HG02870 (cell line): ENCODE results near the gene RAB37.
A peak's percentile ranks its signal among the peaks of the same experiment; 100 is the strongest.

Experiments
- ATAC-seq: cut with Tn5 transposase; IDR thresholded peaks from one replicate; pipeline ENCODE4 v1.9.1; 2021; ENCODE audit warnings: mild to moderate bottlenecking, moderate library complexity; ENCODE audit not compliant: unreplicated experiment

The RAB37 gene

DNA sequence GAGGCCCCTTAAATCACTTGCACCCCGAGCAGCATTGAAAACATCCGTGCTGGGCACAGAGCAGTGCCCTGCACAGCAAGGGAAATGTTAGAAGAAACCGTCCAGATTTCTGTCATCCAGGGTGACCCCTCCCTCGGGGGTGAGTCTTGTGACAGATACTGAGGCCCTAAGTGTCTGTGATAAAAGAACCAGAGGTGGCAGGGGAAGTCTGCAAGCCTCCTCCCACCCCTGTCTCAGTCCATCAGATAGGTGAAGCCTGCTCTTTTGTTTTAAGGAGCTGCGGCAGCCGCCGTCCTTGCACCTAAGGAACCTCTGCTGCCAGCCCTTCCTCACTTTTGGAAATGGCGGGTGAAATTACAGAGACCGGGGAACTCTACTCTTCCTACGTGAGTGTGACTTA is 39.9 kb downstream of the RAB37 start:
- ATAC-seq: no peak

DNA sequence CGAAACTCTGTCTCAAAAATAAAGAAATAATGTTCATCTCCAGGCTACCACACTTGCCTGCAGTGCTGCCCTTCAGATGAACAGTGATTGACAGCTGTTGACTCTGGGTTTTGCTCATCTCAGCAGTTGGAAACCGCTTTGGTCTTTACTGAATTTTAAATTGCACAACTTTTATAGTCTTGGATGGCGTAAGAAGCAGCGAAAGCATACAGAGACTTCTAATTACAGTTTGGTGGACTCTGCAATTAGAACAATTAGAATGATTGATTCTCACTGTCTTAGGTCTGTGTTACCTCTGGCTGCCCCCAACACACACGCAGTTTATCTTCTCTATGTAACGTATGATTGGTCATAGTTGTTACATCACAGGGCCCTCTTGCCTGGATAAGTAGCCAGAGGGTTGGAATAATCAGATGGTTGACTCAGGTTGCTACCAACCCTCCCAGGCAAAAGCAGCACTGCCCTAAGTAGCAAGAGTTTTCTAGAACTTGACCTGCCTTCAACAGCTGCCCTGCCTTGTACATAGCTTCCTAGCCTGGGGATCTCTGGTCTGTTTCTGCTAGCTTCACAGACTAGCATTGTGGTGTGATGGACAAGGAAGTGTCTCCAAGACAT is 41.0 kb downstream of the RAB37 start:
- no peak for ATAC-seq

DNA sequence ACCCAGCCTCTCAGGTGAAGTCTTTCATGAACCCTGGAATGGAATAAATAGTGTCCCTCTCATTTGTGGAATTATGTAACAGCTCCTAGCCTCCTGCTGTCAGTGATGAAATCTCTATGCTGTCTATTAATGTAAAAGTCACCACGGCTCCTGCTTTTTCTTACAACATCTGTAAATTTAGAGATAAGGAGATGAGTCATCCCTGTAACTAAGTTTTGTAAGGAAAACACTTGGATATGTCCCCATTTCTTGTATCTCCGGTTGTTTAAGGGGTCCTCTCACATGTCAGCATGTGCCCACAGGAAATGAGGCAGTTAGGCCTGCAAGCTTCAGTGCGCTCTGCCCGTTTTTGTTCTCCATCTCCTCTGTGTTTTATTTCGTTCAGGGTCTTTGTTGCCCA is 41.9 kb downstream of the RAB37 start:
- ATAC-seq: no peak

DNA sequence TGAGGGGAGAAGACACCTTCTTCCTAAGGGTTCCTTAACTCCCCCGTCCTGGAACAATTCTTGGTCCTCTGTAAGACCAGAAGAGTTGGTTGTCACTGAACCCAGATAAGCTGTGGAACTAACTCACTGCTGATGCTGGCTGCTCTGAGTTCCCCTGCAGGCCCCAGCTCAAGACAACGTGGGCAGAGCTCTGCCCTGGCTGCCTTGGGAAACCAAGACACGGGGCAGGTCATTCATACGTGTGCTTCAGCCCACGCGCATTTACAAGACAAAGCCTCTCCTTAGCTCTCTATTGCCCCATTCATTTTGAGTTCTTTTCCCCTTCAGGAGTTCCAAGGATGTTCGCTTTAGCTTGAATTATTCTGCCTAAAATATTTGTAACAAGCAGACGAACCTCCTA is 42.4 kb downstream of the RAB37 start:
- ATAC-seq: no peak

DNA sequence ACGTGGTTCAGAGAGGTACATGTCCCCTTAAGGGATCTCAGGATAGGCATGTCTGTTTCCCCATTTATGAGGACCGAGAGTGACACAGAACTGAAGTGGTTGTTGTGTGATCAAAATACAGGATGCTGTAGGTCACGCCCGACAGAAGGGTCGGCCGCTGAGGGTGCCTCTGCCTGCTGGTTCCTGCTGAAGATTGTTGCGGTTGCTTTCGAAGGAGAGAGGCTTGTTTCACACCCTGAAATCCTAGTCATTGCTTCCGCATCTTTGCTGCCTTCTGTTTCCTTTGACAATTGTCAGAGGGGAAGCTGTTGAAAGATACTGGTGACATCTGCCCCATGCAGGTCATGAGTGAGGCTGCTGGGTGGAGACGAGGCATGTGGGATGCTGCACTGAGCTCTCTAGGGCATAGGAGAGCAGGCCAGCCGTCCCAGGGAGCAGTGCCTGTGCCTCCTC is 42.9 kb downstream of the RAB37 start:
- ATAC-seq: peak; percentile 65

DNA sequence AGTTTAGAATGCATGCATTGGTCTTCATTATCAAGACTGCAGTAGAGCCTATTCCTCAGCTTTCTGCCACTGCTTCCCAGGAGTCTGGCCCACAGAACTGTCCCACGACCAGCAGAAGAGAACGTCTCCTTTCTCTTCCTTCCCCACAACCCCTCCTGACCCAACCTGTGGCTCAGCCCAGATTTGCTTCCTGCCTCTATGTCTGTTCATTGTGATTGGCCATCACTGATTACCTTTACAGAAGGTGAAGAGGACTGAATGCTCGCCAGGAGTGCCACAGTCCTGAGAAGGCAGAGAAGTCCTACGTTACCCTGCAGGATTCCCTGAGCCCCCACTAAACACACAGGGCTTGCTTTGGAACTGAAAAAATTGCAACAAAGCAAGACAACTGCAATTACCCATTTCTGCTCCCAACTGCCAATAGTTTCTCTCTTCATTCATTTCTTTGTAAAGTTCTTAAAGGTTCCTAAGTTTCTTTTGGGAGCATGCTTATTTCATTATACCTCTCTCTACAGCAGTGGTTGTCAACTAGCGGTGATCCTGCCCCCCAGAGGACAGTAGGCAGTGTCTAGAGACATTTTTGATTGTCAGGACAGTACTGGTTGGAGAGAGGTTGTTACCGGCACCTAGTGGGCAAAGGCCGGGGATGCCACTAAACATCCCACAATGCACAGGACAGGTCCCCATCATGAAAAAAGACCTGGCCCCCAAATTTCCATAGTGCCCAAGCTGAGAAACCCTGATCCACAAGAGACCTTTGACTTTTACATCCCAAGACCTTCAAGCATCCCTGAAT is 43.6 kb downstream of the RAB37 start:
- ATAC-seq: no peak

DNA sequence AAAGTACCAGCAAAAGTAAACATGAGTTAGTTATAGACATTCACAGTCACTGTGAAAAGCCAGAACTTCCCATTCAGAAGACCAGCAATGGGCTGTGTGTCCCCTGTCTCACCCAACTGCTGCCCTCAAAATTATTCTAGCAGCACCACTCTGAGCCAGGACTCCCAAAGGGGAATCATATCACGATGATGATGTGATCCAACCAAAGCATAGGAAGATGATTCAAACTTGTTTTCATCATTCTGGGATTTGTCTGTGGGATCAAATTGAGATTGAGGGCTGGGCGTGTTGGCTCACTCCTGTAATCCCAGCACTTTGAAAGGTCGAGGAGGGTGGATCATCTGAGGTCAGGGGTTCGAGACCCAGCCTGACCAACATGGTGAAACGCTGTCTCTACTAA is 45.5 kb downstream of the RAB37 start:
- ATAC-seq: no peak

DNA sequence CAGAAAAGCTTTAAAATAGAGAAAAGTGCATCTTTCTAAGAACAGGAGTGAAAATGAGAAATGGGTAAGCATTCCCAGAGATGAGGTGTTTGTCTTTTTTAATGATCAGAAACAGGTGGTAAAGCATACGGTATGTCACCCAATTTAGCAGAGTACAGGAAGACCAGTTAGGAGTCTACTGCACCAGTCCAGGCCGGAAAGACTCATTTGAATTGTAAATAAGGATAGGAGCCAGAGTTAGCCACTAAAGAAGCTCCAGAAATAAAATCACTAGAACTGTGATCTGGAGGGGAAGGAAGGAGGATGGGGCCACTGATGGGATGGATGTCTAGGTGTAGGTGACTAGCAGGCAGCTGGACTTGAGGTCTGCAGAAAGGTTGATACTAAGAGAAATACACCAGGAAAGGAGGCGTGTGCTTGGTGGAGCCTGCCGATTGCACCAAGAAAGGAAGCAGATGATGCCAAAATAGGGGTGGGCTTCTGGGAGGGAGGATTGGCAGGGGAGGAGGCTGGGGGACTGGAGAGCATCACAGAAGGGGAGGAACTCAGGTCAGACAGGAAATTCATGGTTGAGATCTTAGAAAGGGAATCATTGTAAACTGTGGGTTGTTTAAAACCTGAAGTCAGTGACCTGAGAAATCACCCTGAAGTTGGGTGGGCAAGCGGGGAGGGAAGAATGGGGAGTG is 47.2 kb downstream of the RAB37 start:
- no peak for ATAC-seq

DNA sequence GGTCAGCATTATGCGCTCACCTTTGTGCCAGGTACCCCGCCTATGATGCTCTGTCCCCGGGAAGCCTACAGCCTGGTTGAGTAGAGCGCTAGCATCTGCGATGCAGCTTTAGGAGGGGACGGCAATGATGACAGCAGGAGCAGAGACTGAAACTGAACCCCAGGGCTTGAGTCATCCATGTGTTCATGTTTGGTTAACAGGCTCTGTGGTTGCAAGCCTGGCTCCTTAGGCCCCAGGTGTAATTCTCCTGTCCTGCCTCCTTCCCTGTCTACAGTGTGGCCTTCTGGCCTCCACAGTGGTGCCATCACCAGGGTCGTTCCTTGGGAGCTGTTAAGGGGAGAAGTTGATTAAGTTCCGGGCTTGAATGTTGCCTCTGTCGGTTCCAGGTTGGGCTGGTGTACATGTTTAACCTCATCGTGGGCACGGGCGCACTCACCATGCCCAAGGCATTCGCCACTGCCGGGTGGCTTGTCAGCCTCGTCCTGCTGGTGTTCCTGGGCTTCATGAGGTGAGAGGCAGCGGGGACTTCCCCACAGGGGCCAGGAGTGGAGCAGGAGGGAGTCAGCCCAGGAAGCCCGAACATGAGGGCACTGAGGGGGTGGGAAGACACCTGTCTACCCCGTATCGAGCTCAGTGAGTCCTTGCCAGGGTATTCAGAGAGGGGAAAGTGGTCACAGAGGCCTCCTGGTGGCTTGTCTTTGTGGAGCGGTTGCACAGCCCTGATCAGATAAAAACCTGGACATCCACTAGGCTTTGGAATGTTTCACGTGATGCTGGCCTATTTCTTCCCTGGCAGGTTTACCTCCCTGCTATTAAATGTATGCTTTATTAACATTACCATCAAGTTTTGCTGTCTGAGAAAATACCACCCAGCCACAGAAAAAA is 48.3 kb downstream of the RAB37 start:
- ATAC-seq: no peak

DNA sequence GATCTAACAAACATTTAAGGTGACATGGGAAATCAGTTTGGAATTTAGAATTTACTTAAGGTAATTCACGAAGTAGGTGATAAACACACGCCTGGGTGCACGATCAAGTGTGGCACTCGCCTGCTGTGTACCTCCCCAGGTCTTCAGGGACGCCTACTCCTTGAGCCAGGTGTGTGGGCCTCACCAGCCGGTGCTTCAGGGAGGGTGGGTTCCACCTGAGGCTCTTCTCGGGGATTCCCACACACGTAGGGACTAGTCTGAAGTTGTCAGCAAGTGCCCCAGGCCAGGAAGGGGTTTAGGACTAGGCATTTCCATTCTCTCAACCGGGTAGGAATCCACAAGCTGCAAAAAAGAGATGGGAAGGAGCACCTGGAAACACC is 48.9 kb downstream of the RAB37 start:
- no peak for ATAC-seq

DNA sequence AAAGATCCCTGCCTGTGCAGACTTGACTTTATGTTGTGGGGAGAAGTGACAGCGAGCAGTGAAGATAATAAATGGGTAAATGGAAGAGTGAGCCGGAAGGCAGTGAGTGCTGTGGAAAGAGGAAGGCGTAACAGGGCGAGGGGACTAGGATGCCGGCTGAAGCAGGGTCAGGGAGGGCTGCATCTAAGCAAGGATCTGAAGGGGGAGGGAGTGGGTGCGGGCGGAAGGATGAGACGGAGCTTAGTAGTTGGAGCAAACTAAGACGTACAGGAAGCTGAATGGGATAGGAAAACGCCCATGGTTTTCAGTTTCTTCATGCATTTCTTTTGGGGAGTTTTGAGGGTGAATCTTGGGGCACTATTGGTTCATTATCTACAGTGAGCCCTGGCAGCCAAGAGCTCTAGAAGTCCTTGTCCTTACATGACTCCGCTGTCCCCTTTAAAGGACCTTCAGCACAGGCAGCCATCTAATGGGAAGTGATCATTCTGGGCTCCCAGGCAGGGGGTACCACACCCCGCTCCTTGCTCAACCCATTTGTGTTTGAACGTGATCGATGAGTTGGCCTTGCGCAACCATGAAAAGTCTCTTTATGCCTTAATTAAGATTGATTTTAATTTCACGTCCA is 49.5 kb downstream of the RAB37 start:
- ATAC-seq: no peak

DNA sequence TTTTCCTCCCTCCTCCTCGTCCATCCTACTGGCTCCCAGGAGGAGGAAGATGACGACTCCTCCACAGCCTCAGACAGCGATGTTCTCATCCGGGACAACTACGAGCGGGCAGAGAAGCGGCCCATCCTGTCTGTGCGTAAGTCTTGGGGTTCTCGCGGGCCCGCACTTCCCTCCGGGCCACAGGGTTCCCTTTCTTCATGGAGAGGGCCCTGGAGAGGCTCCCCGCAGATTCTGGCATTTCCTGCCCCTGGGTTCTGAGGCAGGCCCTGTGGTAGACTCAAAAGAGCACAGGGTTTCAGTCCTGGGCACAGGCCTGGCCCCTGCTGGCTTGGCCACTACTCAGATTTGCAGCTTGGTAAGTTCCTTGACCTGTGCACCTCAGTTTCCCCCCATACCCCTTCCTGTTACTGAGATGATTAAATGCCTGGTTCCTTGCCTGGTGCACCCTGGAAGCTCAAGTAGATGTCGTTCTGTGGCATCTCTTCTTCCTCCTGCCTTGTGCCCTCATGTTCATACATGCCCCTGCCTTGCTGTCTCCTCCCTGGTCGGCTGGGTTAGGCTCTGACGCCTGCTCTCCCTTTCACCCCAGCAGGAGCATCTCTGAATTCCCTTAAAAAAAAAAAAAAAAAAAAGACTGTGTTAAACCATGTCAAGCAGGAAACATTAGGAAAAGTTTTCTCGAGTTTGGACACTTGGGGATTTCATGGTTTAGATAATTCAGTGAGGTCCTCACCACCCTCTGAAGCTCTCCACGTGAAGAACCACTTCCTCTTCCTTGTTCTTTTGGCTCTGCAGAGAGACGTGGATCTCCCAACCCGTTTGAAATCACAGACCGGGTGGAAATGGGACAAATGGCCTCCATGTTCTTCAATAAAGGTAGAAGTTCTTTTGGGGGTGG is 53.4 kb downstream of the RAB37 start:
- ATAC-seq: no peak

DNA sequence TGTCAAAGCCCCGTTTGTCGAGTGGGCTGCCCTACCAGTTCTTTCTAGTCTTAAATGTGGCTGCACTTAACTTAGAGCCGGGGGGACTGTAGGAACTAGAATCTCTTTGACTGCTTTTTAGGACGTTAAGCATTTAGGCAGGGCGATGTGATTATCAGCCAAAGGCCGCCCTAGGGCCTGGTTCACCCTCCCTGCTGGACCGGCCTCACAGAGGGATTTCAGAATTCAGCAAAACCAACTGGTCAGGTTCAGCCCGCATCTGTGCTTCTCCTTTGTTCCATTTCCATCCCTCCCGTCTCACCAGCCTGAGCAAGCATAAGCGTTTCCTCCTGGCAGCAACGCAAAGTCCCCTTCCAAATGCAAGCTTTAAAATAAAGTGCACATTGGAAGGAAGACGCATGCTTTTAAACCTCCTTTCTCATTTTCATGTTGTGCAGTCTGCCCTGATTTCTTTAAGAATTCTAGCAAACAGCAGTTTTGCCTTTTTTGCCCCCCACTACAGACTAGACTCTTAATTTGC is 55.6 kb downstream of the RAB37 start:
- ATAC-seq: no peak

DNA sequence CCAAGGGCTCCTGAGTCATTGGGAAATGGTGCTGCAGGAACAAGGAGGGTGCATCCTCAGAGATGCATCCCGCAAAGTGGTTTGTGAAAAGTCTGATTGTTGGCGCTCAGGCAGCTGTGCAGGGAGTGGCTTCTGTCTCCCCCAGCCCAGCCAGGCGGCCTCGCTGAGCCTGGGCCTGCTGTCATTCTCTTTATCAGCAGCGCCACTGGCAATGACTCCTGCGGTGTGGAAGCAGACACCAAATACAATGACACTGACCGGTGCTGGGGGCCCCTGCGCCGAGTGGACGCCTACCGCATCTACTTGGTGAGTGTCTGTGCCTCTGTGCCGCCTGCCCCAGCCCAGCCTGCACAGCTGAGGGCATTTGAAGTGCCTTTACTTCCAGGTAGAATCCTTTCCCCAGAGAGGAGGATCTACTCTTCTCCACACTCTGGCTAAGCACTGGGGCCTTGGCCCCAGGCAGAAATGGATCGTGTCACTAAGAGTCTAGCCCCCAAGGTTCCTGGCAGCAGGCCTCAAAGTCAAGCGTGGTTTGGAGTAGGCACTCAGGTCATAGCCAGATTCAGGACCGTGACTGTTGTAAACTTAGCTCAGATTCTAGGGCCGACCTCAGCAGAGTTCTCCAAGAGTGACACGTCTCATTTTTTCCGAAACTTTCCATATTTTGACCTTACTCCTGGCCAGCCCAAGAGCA is 58.4 kb downstream of the RAB37 start:
- no peak for ATAC-seq

DNA sequence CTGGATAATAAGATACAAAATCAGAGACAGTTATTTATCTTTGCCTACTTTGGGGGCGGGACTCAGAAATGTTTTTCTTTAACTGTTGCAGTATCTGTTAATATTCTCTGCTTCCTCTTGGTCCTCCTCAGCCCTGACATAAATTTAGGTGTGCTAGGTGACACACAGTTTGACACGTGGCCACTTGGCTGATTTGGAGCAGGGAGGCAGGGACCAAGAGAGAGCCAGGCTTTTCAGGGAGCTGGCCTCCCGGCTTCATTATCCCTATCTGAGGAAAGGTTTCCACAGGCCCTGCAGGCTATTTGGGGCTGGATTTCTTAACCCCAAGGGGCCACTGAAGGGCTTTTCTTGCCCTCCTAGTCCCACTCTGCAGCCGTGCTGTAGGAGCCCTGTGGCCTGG is 59.2 kb downstream of the RAB37 start:
- ATAC-seq: no peak

DNA sequence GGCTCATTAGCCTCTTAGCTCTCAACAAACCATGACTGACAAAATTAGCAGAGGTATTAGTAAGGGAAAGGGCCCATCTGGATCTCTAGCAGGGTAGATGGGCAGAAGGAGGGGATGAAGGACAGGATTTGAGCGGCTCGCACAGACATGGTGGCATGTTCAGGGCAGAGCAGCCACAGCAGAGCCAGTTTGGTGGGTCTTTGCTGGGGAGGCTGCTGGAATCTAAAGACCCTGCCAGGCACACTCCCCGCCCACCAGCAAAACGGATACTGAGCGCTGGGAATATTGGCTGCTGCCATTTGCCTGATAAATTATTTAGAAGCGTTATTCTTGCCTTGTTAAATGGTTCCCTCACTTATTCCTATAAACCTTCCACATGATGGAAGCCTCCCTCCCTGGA is 59.8 kb downstream of the RAB37 start:
- ATAC-seq: no peak
